ENCODE measurements around the gene GDPD3.

DNA sequence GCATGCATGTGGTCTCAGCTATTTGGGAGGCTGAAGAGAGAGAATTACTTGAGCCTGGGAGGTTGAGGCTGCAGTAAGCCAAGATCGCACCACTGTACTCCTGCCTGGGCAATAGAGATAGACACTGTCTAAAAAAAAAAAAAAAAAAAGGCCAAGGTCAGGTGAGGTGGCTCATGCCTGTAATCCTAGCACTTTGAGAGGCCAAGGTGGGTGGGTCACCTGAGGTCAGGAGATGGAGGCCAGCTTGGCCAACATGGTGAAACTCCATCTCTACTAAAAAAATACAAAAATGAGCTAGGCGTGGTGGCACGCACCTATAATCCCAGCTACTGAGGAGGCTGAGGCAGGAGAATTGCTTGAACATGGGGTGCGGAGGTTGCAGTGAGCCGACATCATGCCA is 41.9 kb upstream of the GDPD3 start:
- TF ChIP-seq EZH2phosphoT487 (IDR thresholded peaks at IDR 0.05; ENCODE audit: low read depth), result no peak
- TF ChIP-seq, protein P1, sequence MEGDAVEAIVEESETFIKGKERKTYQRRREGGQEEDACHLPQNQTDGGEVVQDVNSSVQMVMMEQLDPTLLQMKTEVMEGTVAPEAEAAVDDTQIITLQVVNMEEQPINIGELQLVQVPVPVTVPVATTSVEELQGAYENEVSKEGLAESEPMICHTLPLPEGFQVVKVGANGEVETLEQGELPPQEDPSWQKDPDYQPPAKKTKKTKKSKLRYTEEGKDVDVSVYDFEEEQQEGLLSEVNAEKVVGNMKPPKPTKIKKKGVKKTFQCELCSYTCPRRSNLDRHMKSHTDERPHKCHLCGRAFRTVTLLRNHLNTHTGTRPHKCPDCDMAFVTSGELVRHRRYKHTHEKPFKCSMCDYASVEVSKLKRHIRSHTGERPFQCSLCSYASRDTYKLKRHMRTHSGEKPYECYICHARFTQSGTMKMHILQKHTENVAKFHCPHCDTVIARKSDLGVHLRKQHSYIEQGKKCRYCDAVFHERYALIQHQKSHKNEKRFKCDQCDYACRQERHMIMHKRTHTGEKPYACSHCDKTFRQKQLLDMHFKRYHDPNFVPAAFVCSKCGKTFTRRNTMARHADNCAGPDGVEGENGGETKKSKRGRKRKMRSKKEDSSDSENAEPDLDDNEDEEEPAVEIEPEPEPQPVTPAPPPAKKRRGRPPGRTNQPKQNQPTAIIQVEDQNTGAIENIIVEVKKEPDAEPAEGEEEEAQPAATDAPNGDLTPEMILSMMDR (IDR thresholded peaks at IDR 0.05; ENCODE audit: low read depth, low read length), result no peak
